K562 (cell line): ENCODE data around the gene GIMAP7. TPM values are rescaled to one million over a fixed set of nuclear protein-coding genes. Genes with fewer than 3 reads are reported as not detected.

Experiments
- CEBPG ChIP-seq, 3 experiments: fragments of 200-800 bp in 1 of 3; sonication (Bioruptor generic) in 1 of 3; sonication (generic) in 1 of 3; formaldehyde crosslinking in 1 of 3; IDR thresholded peaks in 2 of 3; conservative IDR thresholded peaks in 1 of 3; 2 replicates each; pipeline versions ENCODE4 v1.6.1 to v1.8.0; 2016 to 2022; ENCODE audit warnings: missing compliant biosample characterization in 2 of 3, missing genetic modification characterization in 2 of 3, mild to moderate bottlenecking in 1 of 3, missing genetic modification reagents in 1 of 3
- CXXC5 ChIP-seq: fragments of 250-450 bp; sonication (Bioruptor Pico); IDR thresholded peaks from 2 replicates; pipeline ENCODE4 v1.8.0; 2022; ENCODE audit warnings: inconsistent platforms, mild to moderate bottlenecking, moderate library complexity
- HDAC3 ChIP-seq: fragments of 450-650 bp; IDR thresholded peaks from 2 replicates; pipeline ENCODE4 v1.6.1; 2018; ENCODE audit warnings: borderline replicate concordance, mild to moderate bottlenecking, moderate library complexity; ENCODE audit not compliant: partially characterized antibody
- HMGN3 ChIP-seq: IDR thresholded peaks from 2 replicates; pipeline ENCODE4 v1.6.1; 2011; ENCODE audit warnings: borderline replicate concordance, low read depth, mild to moderate bottlenecking, mixed read lengths, low read length; ENCODE audit not compliant: insufficient read length; ENCODE audit errors: extremely low read depth
- MCM7 ChIP-seq, 2 experiments: fragments of 450-650 bp; IDR thresholded peaks; 2 replicates each; pipeline ENCODE4 v1.6.1; 2016 to 2018
- MTA3 ChIP-seq: fragments of 450-650 bp; formaldehyde crosslinking; IDR thresholded peaks from 2 replicates; pipeline ENCODE4 v1.6.1; 2017; ENCODE audit warnings: mild to moderate bottlenecking, borderline replicate concordance
- NEUROD1 ChIP-seq: fragments of 150-350 bp; IDR thresholded peaks from 2 replicates; pipeline ENCODE4 v1.6.1; 2014; ENCODE audit warnings: borderline replicate concordance, low read length, low read depth; ENCODE audit not compliant: partially characterized antibody
- NONO ChIP-seq, 2 experiments: fragments of 200-400 bp in 1 of 2; fragments of 450-650 bp in 1 of 2; formaldehyde crosslinking in 1 of 2; IDR thresholded peaks; 2 replicates each; pipeline ENCODE4 v1.6.1; 2017; ENCODE audit warnings: low read depth in 2 of 2, mild to moderate bottlenecking in 2 of 2, moderate library complexity in 2 of 2, low read length in 1 of 2
- NR2F6 ChIP-seq: fragments of 450-650 bp; formaldehyde crosslinking; IDR thresholded peaks from 2 replicates; pipeline ENCODE4 v1.4.0; 2020; ENCODE audit warnings: mild to moderate bottlenecking
- SUPT5H ChIP-seq: fragments of 450-650 bp; IDR thresholded peaks from 2 replicates; pipeline ENCODE4 v1.6.1; 2016
- TBL1XR1 ChIP-seq, 2 experiments: IDR thresholded peaks; 2 replicates each; pipeline ENCODE4 v1.6.1; 2012; ENCODE audit warnings: improper control_type of control experiment in 2 of 2, low read length in 2 of 2, mild to moderate bottlenecking in 1 of 2
- TEAD2 ChIP-seq: fragments of 450-650 bp; IDR thresholded peaks from 2 replicates; pipeline ENCODE4 v1.6.1; 2016; ENCODE audit warnings: missing genetic modification characterization, control low read depth, missing compliant biosample characterization
- XRCC5 ChIP-seq: fragments of 200-400 bp; formaldehyde crosslinking; IDR thresholded peaks from 2 replicates; pipeline ENCODE4 v1.6.1; 2017; ENCODE audit warnings: low read depth, mild to moderate bottlenecking, low read length
- ZC3H4 ChIP-seq: sonication (generic); formaldehyde crosslinking; IDR thresholded peaks from 2 replicates; pipeline ENCODE4 v1.9.0; 2021; ENCODE audit warnings: missing genetic modification reagents, borderline replicate concordance
- ZC3H8 ChIP-seq: fragments of 450-650 bp; IDR thresholded peaks from 2 replicates; pipeline ENCODE4 v1.6.1; 2017
- ZNF197 ChIP-seq: fragments of 200-800 bp; sonication (Bioruptor generic); IDR thresholded peaks from 2 replicates; pipeline ENCODE4 v1.6.1; 2016; ENCODE audit warnings: low read depth, missing genetic modification characterization, missing compliant biosample characterization
- polyA plus RNA-seq, 8 experiments: library from polyadenylated mRNA; depleted of rRNA in 4 of 8; stranded (reverse) in 5 of 8; unstranded in 3 of 8; fragments of >200 nt; fragmentation: Nextera tagmentation in 2 of 8; fragmentation: Illumina TruSeq in 1 of 8; extraction: Ambion mirVana in 2 of 8; extraction: Trizol in 1 of 8; gene quantifications; 2 replicates each; pipeline versions ENCODE4 v1.2.1 to v1.2.3, GENCODE V29; 2011 to 2014; ENCODE audit warnings: inconsistent platforms in 1 of 8, missing spikeins in 1 of 8
- total RNA-seq, 7 experiments: library from RNA; depleted of rRNA in 6 of 7; stranded (reverse); fragments of >200 nt in 6 of 7; fragmentation: Illumina TruSeq in 2 of 7; extraction: Trizol in 2 of 7; gene quantifications; 2 replicates each; pipeline versions ENCODE4 v1.2.1 to v1.2.3, GENCODE V29; 2011 to 2021; ENCODE audit warnings: low replicate concordance in 1 of 7
- TF ChIP-seq, protein P1 (sequence below): sonication (generic); formaldehyde crosslinking; IDR thresholded peaks from 2 replicates; pipeline ENCODE4 v1.8.0; 2022; ENCODE audit warnings: mild to moderate bottlenecking, low read depth, missing genetic modification reagents
- TF ChIP-seq, protein P2 (sequence below), 2 experiments: fragments of 450-650 bp; conservative IDR thresholded peaks; 2 replicates each; pipeline ENCODE4 v1.6.1; 2017; ENCODE audit warnings: mild to moderate bottlenecking in 2 of 2, moderate library complexity in 2 of 2
- TF ChIP-seq, protein P3 (sequence below): fragments of 450-650 bp; formaldehyde crosslinking; IDR thresholded peaks from 2 replicates; pipeline ENCODE4 v1.4.0; 2022; ENCODE audit warnings: mild to moderate bottlenecking, moderate library complexity
- TF ChIP-seq, protein P4 (sequence below): fragments of 250-450 bp; sonication (Bioruptor Pico); IDR thresholded peaks from 2 replicates; pipeline ENCODE4 v1.4.0; 2020; ENCODE audit warnings: borderline replicate concordance

Gene GIMAP7
- total and polyA plus RNA-seq, 9 of the 15 experiments (the other 6 are each of a cell fraction or from before 2014, with no cell fraction given): 0.42 TPM; not detected in 8

DNA sequence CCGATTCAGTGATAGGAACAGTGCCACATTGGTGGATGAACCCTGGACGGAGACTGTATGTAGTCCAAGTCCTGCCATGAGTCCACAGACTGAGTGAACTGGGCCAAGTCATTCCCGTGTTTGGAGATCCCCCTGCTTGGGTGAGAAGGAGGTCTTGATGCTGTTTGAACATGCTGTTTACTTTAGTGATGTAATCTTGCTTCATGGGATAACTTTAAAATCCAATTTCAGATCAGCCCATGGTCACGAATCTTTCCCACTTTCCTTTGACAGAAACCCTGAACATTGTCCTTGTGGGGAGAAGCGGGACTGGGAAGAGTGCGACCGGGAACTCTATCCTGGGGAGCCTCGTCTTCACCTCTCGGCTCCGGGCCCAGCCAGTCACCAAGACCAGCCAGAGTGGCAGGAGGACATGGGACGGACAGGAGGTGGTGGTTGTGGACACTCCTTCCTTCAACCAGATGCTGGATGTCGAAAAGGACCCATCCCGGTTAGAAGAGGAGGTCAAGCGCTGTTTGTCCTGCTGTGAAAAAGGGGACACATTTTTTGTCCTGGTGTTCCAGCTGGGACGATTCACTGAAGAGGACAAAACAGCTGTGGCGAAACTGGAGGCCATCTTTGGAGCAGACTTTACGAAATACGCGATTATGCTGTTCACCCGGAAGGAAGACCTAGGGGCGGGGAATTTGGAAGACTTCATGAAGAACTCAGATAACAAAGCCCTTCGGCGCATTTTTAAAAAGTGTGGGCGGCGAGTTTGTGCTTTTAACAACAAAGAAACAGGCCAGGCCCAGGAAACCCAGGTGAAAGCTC, 37.6 kb upstream of the GIMAP7 start (continued):
- no peak for TF ChIP-seq TBL1XR1 (IDR thresholded peaks at IDR 0.05; ENCODE audit: low read length in 2 of 2)
- TF ChIP-seq, protein P1, sequence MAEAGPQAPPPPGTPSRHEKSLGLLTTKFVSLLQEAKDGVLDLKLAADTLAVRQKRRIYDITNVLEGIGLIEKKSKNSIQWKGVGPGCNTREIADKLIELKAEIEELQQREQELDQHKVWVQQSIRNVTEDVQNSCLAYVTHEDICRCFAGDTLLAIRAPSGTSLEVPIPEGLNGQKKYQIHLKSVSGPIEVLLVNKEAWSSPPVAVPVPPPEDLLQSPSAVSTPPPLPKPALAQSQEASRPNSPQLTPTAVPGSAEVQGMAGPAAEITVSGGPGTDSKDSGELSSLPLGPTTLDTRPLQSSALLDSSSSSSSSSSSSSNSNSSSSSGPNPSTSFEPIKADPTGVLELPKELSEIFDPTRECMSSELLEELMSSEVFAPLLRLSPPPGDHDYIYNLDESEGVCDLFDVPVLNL: no peak
- TF ChIP-seq MTA3: no peak
- TF ChIP-seq MCM7 (IDR thresholded peaks at IDR 0.05): no peak
- no peak for TF ChIP-seq SUPT5H
- peak; percentile 42; the same call in 1 of the 2 replicates for TF ChIP-seq CXXC5 (CRISPR knock-in tag)
- no peak for TF ChIP-seq ZC3H8
- no peak for TF ChIP-seq NEUROD1
- no peak for TF ChIP-seq NONO (IDR thresholded peaks at IDR 0.05; ENCODE audit: low read depth in 2 of 2, low read length in 1 of 2)
- no peak for TF ChIP-seq HDAC3
- TF ChIP-seq XRCC5: no peak
- TF ChIP-seq ZC3H4: no peak
- no peak for TF ChIP-seq NR2F6 (CRISPR knock-in tag)
- TF ChIP-seq TEAD2 (tag): no peak
- TF ChIP-seq, protein P2, sequence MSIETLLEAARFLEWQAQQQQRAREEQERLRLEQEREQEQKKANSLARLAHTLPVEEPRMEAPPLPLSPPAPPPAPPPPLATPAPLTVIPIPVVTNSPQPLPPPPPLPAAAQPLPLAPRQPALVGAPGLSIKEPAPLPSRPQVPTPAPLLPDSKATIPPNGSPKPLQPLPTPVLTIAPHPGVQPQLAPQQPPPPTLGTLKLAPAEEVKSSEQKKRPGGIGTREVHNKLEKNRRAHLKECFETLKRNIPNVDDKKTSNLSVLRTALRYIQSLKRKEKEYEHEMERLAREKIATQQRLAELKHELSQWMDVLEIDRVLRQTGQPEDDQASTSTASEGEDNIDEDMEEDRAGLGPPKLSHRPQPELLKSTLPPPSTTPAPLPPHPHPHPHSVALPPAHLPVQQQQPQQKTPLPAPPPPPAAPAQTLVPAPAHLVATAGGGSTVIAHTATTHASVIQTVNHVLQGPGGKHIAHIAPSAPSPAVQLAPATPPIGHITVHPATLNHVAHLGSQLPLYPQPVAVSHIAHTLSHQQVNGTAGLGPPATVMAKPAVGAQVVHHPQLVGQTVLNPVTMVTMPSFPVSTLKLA (conservative IDR thresholded peaks at IDR 0.05): no peak
- TF ChIP-seq, protein P3, sequence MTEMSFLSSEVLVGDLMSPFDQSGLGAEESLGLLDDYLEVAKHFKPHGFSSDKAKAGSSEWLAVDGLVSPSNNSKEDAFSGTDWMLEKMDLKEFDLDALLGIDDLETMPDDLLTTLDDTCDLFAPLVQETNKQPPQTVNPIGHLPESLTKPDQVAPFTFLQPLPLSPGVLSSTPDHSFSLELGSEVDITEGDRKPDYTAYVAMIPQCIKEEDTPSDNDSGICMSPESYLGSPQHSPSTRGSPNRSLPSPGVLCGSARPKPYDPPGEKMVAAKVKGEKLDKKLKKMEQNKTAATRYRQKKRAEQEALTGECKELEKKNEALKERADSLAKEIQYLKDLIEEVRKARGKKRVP (CRISPR knock-in tag): no peak
- no peak for TF ChIP-seq ZNF197 (CRISPR knock-in tag)
- TF ChIP-seq HMGN3: no peak
- no peak for TF ChIP-seq CEBPG (CRISPR knock-in tag; IDR thresholded peaks at IDR 0.05)
- peak in 1 of 2 experiments; percentile 68; a peak in 2 of 4 replicates for TF ChIP-seq CEBPG (tag; conservative IDR thresholded peaks at IDR 0.05 in 1 of 2, IDR thresholded peaks at IDR 0.05 in 1 of 2)
- TF ChIP-seq, protein P4, sequence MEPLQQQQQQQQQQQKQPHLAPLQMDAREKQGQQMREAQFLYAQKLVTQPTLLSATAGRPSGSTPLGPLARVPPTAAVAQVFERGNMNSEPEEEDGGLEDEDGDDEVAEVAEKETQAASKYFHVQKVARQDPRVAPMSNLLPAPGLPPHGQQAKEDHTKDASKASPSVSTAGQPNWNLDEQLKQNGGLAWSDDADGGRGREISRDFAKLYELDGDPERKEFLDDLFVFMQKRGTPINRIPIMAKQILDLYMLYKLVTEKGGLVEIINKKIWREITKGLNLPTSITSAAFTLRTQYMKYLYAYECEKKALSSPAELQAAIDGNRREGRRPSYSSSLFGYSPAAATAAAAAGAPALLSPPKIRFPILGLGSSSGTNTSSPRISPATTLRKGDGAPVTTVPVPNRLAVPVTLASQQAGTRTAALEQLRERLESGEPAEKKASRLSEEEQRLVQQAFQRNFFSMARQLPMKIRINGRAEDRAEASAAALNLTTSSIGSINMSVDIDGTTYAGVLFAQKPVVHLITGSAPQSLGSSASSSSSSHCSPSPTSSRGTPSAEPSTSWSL (CRISPR knock-in tag): no peak
